Measurements from ENCODE around the gene DISP3. TPM values are rescaled to one million over a fixed set of nuclear protein-coding genes. Genes with fewer than 3 reads are reported as not detected.

DISP3 gene
- total and polyA plus RNA-seq, 2 of the 13 experiments (the other 11 are each of a cell fraction or from before 2014, with no cell fraction given), result 0.08 to 0.13 TPM

GRCh38 chr1:11550664-11551283, 71.8 kb downstream of the DISP3 start (continued):
- TF ChIP-seq ZBTB3 (CRISPR knock-in tag; IDR thresholded peaks at IDR 0.05; ENCODE audit: borderline replicate concordance, low read depth) (peak; percentile 42; the same call in 1 of the 2 replicates), HMGXB3 (CRISPR knock-in tag; IDR thresholded peaks at IDR 0.05; ENCODE audit: borderline replicate concordance) (peak; percentile 94), FIP1L1 (IDR thresholded peaks at IDR 0.05; ENCODE audit: borderline replicate concordance, insufficient read depth, low read depth, low read length) (no peak), MATR3 (CRISPR knock-in tag; IDR thresholded peaks at IDR 0.05) (no peak), THYN1 (CRISPR knock-in tag; IDR thresholded peaks at IDR 0.05; ENCODE audit: borderline replicate concordance, low read depth) (no peak), MAF1 (CRISPR knock-in tag; IDR thresholded peaks at IDR 0.05; ENCODE audit: borderline replicate concordance) (peak; percentile 92), ZNF672 (CRISPR knock-in tag; IDR thresholded peaks at IDR 0.05) (no peak), GMEB1 (CRISPR knock-in tag; IDR thresholded peaks at IDR 0.05; ENCODE audit: borderline replicate concordance) (no peak), ZNF703 (CRISPR knock-in tag; IDR thresholded peaks at IDR 0.05; ENCODE audit: borderline replicate concordance) (peak; percentile 74; the same call in 1 of the 2 replicates), ZNF367 (CRISPR knock-in tag; IDR thresholded peaks at IDR 0.05; ENCODE audit: borderline replicate concordance) (peak; percentile 98; the same call in 1 of the 2 replicates), SATB2 (CRISPR knock-in tag; IDR thresholded peaks at IDR 0.05) (peak; percentile 97), ZNF616 (CRISPR knock-in tag; IDR thresholded peaks at IDR 0.05; ENCODE audit: low read depth) (peak; percentile 91; the same call in 1 of the 2 replicates), MEIS1 (CRISPR knock-in tag; IDR thresholded peaks at IDR 0.05; ENCODE audit: borderline replicate concordance) (peak; percentile 45; the same call in 1 of the 2 replicates), ZC3H4 (CRISPR knock-in tag; IDR thresholded peaks at IDR 0.05; ENCODE audit: borderline replicate concordance) (no peak), FOXJ3 (CRISPR knock-in tag; IDR thresholded peaks at IDR 0.05; ENCODE audit: borderline replicate concordance) (no peak), ZNF350 (CRISPR knock-in tag; IDR thresholded peaks at IDR 0.05; ENCODE audit: borderline replicate concordance, low read depth) (no peak), ZFP36L2 (CRISPR knock-in tag; IDR thresholded peaks at IDR 0.05) (peak; percentile 98), SSRP1 (CRISPR knock-in tag; IDR thresholded peaks at IDR 0.05) (no peak), FOXO1 (CRISPR knock-in tag; IDR thresholded peaks at IDR 0.05) (peak; percentile 81), CENPX (CRISPR knock-in tag; IDR thresholded peaks at IDR 0.05) (no peak), TEF (CRISPR knock-in tag; IDR thresholded peaks at IDR 0.05) (peak; percentile 95)

Measured in HepG2 (cell line).